A549 (cell line): ENCODE results near the gene FOXO3. TPM values are rescaled to one million over a fixed set of nuclear protein-coding genes. Genes with fewer than 3 reads are reported as not detected.

ENCODE experiments used
- ATAC-seq, 2 experiments: fragments of 200-7000 bp in 1 of 2; fragments of >200 bp in 1 of 2; cut with Nextera tagmentation in 1 of 2; cut with Tn5 transposase in 1 of 2; 3 replicates each; pipeline versions ENCODE4 v1.8.0 to v1.9.1; 2018 to 2020; ENCODE audit warnings: mild to moderate bottlenecking in 1 of 2, moderate library complexity in 1 of 2
- CTCF ChIA-PET: fragments of 300-600 bp; sonication (Branson Sonifier 250); formaldehyde crosslinking; extraction: SDS; loops from one replicate; lab custom pipeline; 2021; ENCODE audit warnings: antibody characterized with exemption, inconsistent platforms; lab: Yijun Ruan, JAX
- POLR2A ChIA-PET: fragments of 350-600 bp; formaldehyde crosslinking; extraction: SDS; loops from one replicate; lab custom pipeline; 2021; ENCODE audit warnings: antibody characterized with exemption, inconsistent platforms; lab: Yijun Ruan, JAX
- DNase-seq, 2 experiments: peaks; one replicate each; pipeline versions ENCODE4 v3.0.0 to v3.0.0-alpha.2; 2011 to 2016; ENCODE audit warnings: low read depth in 1 of 2, low spot score in 1 of 2
- FAIRE-seq: peaks from 2 replicates; lab custom pipeline; 2011; peaks lifted over from hg19 to GRCh38; lab: Jason Lieb, UNC
- H3K27ac ChIP-seq, 2 experiments: fragments of >200 bp; sonication (Bioruptor Twin); formaldehyde crosslinking; 3 replicates each; pipeline ENCODE4 v1.5.1; 2016 to 2017
- H3K4me1 ChIP-seq: fragments of >200 bp; sonication (Bioruptor Twin); formaldehyde crosslinking; 3 replicates; pipeline ENCODE4 v1.6.1; 2016
- H3K4me2 ChIP-seq: fragments of >200 bp; sonication (Bioruptor Twin); formaldehyde crosslinking; 3 replicates; pipeline ENCODE4 v1.6.1; 2016
- H3K4me3 ChIP-seq: fragments of >200 bp; sonication (Bioruptor Twin); formaldehyde crosslinking; 3 replicates; pipeline ENCODE4 v1.5.1; 2016
- H3K9me3 ChIP-seq: fragments of >200 bp; sonication (Bioruptor Twin); formaldehyde crosslinking; 3 replicates; pipeline ENCODE4 v1.6.1; 2016
- BCL3 ChIP-seq: fragments of >200 bp; sonication (Bioruptor Twin); formaldehyde crosslinking; IDR thresholded peaks from 3 replicates; pipeline ENCODE4 v1.6.1; 2016
- BHLHE40 ChIP-seq: IDR thresholded peaks from 2 replicates; pipeline ENCODE4 v1.6.1; 2012; ENCODE audit warnings: low read depth, low read length, inconsistent platforms
- CBX8 ChIP-seq: fragments of 200-600 bp; sonication (generic); IDR thresholded peaks from 2 replicates; pipeline ENCODE4 v1.6.1; 2016
- CEBPB ChIP-seq, 2 experiments: fragments of >200 bp in 1 of 2; sonication (Bioruptor Twin) in 1 of 2; formaldehyde crosslinking in 1 of 2; IDR thresholded peaks; 2 replicates each; pipeline ENCODE4 v1.6.1; 2012 to 2016
- EHF ChIP-seq: fragments of 250-450 bp; sonication (Bioruptor Pico); IDR thresholded peaks from 2 replicates; pipeline ENCODE4 v1.5.0; 2020; ENCODE audit warnings: mild to moderate bottlenecking
- ESRRA ChIP-seq: fragments of 150-350 bp; IDR thresholded peaks from 2 replicates; pipeline ENCODE4 v1.6.1; 2014; ENCODE audit warnings: mild to moderate bottlenecking, low read length, borderline replicate concordance
- FOSB ChIP-seq: fragments of 250-450 bp; sonication (Bioruptor Pico); IDR thresholded peaks from 2 replicates; pipeline ENCODE4 v1.5.0; 2020; ENCODE audit warnings: mild to moderate bottlenecking, moderate library complexity
- FOSL2 ChIP-seq, 2 experiments: fragments of 450-650 bp in 1 of 2; fragments of >200 bp in 1 of 2; sonication (Bioruptor Twin) in 1 of 2; formaldehyde crosslinking; IDR thresholded peaks; 2 replicates each; pipeline versions ENCODE4 v1.5.0 to v1.6.1; 2016 to 2020; ENCODE audit warnings: mild to moderate bottlenecking in 1 of 2, moderate library complexity in 1 of 2
- HEYL ChIP-seq: fragments of 250-450 bp; sonication (Bioruptor Pico); IDR thresholded peaks from 2 replicates; pipeline ENCODE4 v1.8.0; 2021; ENCODE audit warnings: mild to moderate bottlenecking, moderate library complexity
- HOXB5 ChIP-seq: fragments of 250-450 bp; sonication (Bioruptor Pico); IDR thresholded peaks from 2 replicates; pipeline ENCODE4 v1.5.0; 2020; ENCODE audit warnings: mild to moderate bottlenecking, moderate library complexity
- KDM1A ChIP-seq: fragments of 200-600 bp; sonication (generic); IDR thresholded peaks from 2 replicates; pipeline ENCODE4 v1.6.1; 2016; ENCODE audit warnings: low read depth, mild to moderate bottlenecking
- MAFK ChIP-seq: fragments of 450-650 bp; IDR thresholded peaks from 2 replicates; pipeline ENCODE4 v1.6.1; 2014; ENCODE audit not compliant: partially characterized antibody
- NFE2L2 ChIP-seq: fragments of 150-350 bp; conservative IDR thresholded peaks from 2 replicates; pipeline ENCODE4 v1.6.1; 2014; ENCODE audit warnings: low read length
- PBX3 ChIP-seq: IDR thresholded peaks from 2 replicates; pipeline ENCODE4 v1.6.1; 2012
- POLR2A ChIP-seq: IDR thresholded peaks from 2 replicates; pipeline ENCODE4 v1.6.1; 2012; ENCODE audit warnings: mild to moderate bottlenecking, low read length
- POLR2AphosphoS2 ChIP-seq: conservative IDR thresholded peaks from 2 replicates; pipeline ENCODE4 v1.6.1; 2012; ENCODE audit warnings: low read length, improper control_type of control experiment, inconsistent platforms
- RARB ChIP-seq: fragments of 250-450 bp; sonication (Bioruptor Pico); IDR thresholded peaks from 2 replicates; pipeline ENCODE4 v1.8.0; 2021; ENCODE audit warnings: mild to moderate bottlenecking, moderate library complexity
- RNF2 ChIP-seq: fragments of 200-600 bp; sonication (generic); IDR thresholded peaks from 2 replicates; pipeline ENCODE4 v1.6.1; 2016; ENCODE audit warnings: low read depth, mild to moderate bottlenecking, antibody characterized with exemption, moderate library complexity, borderline replicate concordance
- SMC3 ChIP-seq: fragments of >200 bp; sonication (Bioruptor Twin); formaldehyde crosslinking; IDR thresholded peaks from 3 replicates; pipeline ENCODE4 v1.6.1; 2018; ENCODE audit warnings: inconsistent platforms
- TFCP2L1 ChIP-seq: fragments of 250-450 bp; sonication (Bioruptor Pico); IDR thresholded peaks from 2 replicates; pipeline ENCODE4 v1.5.0; 2021; ENCODE audit warnings: mild to moderate bottlenecking
- ZNF302 ChIP-seq: fragments of 250-450 bp; sonication (Bioruptor Pico); IDR thresholded peaks from 2 replicates; pipeline ENCODE4 v1.9.0; 2021; ENCODE audit warnings: inconsistent platforms, mild to moderate bottlenecking, moderate library complexity
- ZSCAN20 ChIP-seq: fragments of 250-450 bp; sonication (Bioruptor Pico); IDR thresholded peaks from 2 replicates; pipeline ENCODE4 v1.8.0; 2022; ENCODE audit warnings: mild to moderate bottlenecking, moderate library complexity
- WGBS: methylation state at CpG from one replicate; pipeline ENCODE4 v1.1.6; 2017; ENCODE audit errors: missing lambda C conversion rate; 5-methylcytosine and 5-hydroxymethylcytosine counted together
- polyA plus RNA-seq, 4 experiments: library from polyadenylated mRNA; depleted of rRNA in 3 of 4; stranded (reverse); fragments of >200 nt; fragmentation: RNase III in 1 of 4; extraction: RNeasy Plus Mini Kit Qiagen cat#74134 plus additional on column Dnase treatment in 1 of 4; gene quantifications; 2 replicates in 3 of 4; 3 replicates in 1 of 4; pipeline ENCODE4 v1.2.3, GENCODE V29; 2011 to 2017
- TF ChIP-seq, protein P1 (sequence below): fragments of 150-350 bp; IDR thresholded peaks from 2 replicates; pipeline ENCODE4 v1.6.1; 2014; ENCODE audit warnings: low read depth, mild to moderate bottlenecking, low read length
- TF ChIP-seq, protein P2 (sequence below): IDR thresholded peaks from 2 replicates; pipeline ENCODE4 v1.6.1; 2012

The FOXO3 gene
- polyA plus RNA-seq, 2 of the 4 experiments (the other 2 are of a cell fraction) = 4.6 to 7.5 TPM

GRCh38 chr6:108580646-108581045, 19.9 kb downstream of the FOXO3 start:
- POLR2A ChIA-PET = no interaction called here
- peaks cover 27% of the 10 kb centered on the region for H3K4me1 ChIP-seq
- WGBS = 92% methylated on average over 2 of the region's 2 CpGs

DNA sequence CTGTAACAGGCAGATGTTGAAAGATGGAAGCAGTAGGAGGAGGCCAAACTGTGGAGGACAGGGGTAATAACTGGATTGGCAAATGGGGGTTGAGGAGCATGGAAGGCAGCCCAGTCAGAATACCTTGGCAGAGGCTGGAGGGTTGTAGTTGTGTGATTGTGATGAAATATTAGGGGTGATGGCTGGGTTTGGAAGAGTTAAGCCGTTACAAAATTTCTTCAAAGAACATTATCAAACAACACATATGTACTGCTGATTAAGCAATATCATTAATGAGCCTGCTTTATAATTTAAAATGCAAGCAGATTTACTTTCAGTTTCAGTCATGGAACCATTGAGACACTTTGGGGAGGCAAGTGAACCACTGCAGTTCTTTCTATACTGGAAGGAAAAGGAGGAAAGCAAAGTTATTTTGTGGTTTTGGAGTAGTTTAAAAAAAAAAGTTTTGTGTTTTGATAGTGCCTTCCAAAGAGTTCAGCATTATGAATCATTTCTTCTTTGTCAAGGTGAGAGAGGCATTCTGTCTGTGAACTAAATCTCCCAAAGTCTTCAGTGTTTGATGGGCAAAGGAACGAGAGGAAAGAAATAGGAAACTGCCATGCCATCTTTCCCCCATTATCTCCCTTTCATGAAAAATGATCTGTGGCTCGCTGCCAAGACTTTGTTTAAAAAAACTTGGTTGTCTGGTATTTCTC, 20.7 kb downstream of the FOXO3 start:
- ATAC-seq = no peak
- TF ChIP-seq POLR2AphosphoS2 (no peak), EHF (CRISPR knock-in tag) (no peak), POLR2A (no peak), TFCP2L1 (CRISPR knock-in tag) (no peak), CEBPB (IDR thresholded peaks at IDR 0.05) (peak in 1 of 2 experiments; percentile 34; a peak in 1 of 4 replicates), HOXB5 (CRISPR knock-in tag) (no peak), SMC3 (no peak), FOSB (CRISPR knock-in tag) (no peak), ZNF302 (CRISPR knock-in tag) (no peak), MAFK (peak; percentile 64), FOSL2 (IDR thresholded peaks at IDR 0.05) (no peak), FOSL2 (CRISPR knock-in tag; IDR thresholded peaks at IDR 0.05) (no peak), ZSCAN20 (no peak), ESRRA (no peak), RNF2 (no peak)
- TF ChIP-seq, protein P1, sequence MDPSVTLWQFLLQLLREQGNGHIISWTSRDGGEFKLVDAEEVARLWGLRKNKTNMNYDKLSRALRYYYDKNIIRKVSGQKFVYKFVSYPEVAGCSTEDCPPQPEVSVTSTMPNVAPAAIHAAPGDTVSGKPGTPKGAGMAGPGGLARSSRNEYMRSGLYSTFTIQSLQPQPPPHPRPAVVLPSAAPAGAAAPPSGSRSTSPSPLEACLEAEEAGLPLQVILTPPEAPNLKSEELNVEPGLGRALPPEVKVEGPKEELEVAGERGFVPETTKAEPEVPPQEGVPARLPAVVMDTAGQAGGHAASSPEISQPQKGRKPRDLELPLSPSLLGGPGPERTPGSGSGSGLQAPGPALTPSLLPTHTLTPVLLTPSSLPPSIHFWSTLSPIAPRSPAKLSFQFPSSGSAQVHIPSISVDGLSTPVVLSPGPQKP = no peak
- TF ChIP-seq, all 56 proteins: peak for 2
- WGBS = 55% methylated on average over 3 of the region's 3 CpGs
- H3K9me3 ChIP-seq = no peaks in the 10 kb centered on the region
- DNase-seq = no peak
- peaks cover 27% of the 10 kb centered on the region for H3K4me1 ChIP-seq
- POLR2A ChIA-PET = no interaction called here
- peak overlapping the region in 1 of 2 experiments; percentile 39; a peak in 3 of 6 replicates for H3K27ac ChIP-seq
- no peak overlapping the region for H3K4me3 ChIP-seq
- CTCF ChIA-PET = no interaction called here
- peak overlapping the region; percentile 45 for H3K4me2 ChIP-seq
- FAIRE-seq = no peak

More at GRCh38 chr6:108580646-108581045, 19.9 kb downstream of the FOXO3 start:
- H3K4me2 ChIP-seq = peak overlapping the region; percentile 45; the same call in 2 of the 3 replicates
- DNase-seq = no peak
- CTCF ChIA-PET = no interaction called here
- H3K9me3 ChIP-seq = no peaks in the 10 kb centered on the region
- FAIRE-seq = no peak
- no peak overlapping the region for H3K4me3 ChIP-seq
- ATAC-seq = no peak
- H3K27ac ChIP-seq = peak overlapping the region in 1 of 2 experiments; percentile 0; a peak in 1 of 6 replicates
- no peak for TF ChIP-seq KDM1A
- TF ChIP-seq POLR2AphosphoS2 = no peak
- TF ChIP-seq BCL3 = no peak

DNA sequence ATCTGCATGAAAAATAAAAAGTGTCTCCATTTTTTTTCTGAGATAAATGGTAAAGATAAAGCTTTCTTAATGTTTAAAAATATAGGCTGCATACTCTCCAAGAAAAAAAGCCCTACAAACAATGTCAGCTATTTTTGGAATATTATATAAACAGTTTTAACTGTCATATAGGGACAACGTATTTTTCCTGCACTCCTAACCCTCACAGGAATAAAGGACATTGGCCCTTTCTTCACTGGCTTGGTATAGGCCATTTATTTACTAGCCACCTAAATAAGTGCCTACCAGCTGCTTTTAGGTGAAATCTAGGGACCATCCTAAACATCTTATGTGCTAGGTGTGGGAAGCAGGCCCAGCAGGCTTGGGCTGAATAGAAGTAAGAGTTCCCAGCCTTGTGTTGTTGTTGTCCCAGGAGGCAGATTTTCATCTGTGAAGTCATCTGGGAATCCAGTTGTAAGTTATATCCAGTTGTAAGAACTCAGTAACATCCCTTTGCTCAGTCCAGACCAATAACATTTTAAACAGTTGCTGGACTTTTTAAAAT, 21.3 kb downstream of the FOXO3 start:
- peak overlapping the region; percentile 45; the same call in 2 of the 3 replicates for H3K4me2 ChIP-seq
- H3K4me3 ChIP-seq = no peak overlapping the region
- peak overlapping the region in 1 of 2 experiments; percentile 33; a peak in 2 of 6 replicates for H3K27ac ChIP-seq
- FAIRE-seq (no peak), ATAC-seq (no peak), DNase-seq (no peak)
- POLR2A ChIA-PET = no interaction called here
- CTCF ChIA-PET = no interaction called here
- no peaks in the 10 kb centered on the region for H3K9me3 ChIP-seq
- H3K4me1 ChIP-seq = peaks cover 28% of the 10 kb centered on the region
- TF ChIP-seq RARB (CRISPR knock-in tag) (no peak), BCL3 (no peak), PBX3 (no peak), SMC3 (no peak), TFCP2L1 (CRISPR knock-in tag) (no peak), HEYL (CRISPR knock-in tag) (no peak), NFE2L2 (no peak), CBX8 (no peak), BHLHE40 (no peak)
- TF ChIP-seq, protein P2, sequence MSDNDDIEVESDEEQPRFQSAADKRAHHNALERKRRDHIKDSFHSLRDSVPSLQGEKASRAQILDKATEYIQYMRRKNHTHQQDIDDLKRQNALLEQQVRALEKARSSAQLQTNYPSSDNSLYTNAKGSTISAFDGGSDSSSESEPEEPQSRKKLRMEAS = no peak
- WGBS = 67% methylated on average over 1 of the region's 1 CpG
